ENCODE results near the gene THAP4. TPM values are rescaled to one million over a fixed set of nuclear protein-coding genes. Genes with fewer than 3 reads are reported as not detected.
"Not testable (repeated sequence)": the region's sequence is repeated elsewhere in the genome, so short reads cannot be mapped to it uniquely, and the experiment has no call there.

Gene THAP4
- total RNA-seq, 2 experiments from 2014 or later, result 32.3 to 37.4 TPM

DNA sequence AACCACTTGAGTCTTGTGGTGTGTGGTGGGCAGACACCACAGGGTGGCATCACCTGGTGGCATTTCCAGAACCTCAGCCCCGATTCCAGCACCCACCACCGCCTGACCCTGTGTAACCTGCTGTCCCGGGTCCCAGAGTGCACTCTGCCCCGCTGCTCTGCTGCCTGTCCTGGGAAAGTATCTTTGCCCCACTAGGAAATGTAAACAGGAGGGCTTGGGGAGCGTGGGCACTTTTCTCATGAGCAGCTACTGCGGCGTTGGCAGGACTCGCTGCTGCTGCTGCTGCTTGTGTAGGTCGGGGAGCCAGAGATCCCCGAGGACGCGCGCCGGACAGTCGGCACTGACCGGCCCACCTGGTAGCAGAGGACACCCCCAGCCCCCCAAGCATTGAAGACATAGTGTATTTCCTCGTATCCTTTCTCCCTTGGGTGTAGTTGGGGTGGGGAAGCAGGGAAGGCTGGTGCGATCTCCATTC lies 36.3 kb upstream of the THAP4 start:
- POLR2A ChIA-PET, result no interaction called here

DNA sequence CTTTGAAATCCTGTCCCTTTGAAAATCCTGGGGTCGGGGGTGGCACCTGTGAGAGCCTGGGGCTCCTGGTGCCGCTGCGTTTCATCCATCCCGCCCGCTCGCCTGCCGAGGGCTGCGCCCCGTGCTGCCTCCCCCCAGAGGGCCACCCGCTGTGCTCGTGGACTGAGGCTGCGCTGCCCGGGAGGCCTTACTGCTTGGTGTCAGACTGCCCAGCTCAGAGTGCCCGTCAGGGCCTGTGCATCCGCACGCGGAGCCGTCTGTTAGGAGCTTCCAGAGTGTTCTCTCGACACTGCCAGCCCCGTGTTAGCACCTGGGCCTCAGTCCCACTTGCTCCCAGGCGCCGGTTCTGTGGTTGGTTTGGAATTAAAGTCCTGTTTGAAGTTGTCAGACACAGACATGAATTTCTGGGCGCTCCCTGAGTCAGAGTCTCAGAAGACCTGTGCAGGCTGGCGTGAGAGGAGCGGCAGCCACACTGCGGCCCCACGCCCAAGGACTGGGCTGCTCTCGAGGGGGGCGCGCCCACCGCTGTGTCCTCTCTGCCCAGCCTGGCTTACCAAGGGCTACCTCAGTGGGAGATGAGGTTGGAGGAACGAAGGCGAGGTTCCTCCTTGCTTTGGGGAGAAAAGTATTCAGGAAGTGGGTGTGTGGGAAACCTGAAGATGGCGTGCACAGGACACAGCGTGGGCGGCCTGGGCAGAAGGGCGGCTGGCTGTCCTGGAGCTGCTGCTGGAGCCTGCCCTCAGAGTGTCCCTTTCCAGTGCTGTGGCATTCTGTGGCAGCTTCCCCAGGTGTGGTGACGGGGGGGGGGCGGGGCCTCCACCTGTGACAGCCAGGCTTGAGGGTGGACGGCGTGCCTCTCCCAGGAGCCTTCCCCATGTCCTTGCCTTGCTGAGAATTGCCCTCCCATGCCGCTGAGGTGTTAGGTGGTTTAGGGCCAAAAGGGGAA lies 35.6 kb upstream of the THAP4 start:
- Mint-ChIP-seq H3K36me3 (ENCODE audit: low read depth) (peaks cover 41% of the 10 kb centered on the region), H3K4me1 (ENCODE audit: low read depth) (peaks cover 19% of the 10 kb centered on the region), H3K27ac (peak overlapping the region; percentile 80), H3K4me3 (no peak overlapping the region), H3K27me3 (ENCODE audit: low read depth) (no peaks in the 10 kb centered on the region), H3K9me3 (ENCODE audit: insufficient read depth) (no peaks in the 10 kb centered on the region)
- CTCF ChIA-PET, result no interaction called here
- ATAC-seq, result no peak
- DNase-seq, result no peak
- POLR2A ChIA-PET, result no interaction called here

More for the DNA sequence above, 36.3 kb upstream of the THAP4 start:
- Mint-ChIP-seq H3K4me3 (no peak overlapping the region), H3K36me3 (ENCODE audit: low read depth) (peaks cover 42% of the 10 kb centered on the region), H3K4me1 (ENCODE audit: low read depth) (peaks cover 19% of the 10 kb centered on the region), H3K27me3 (ENCODE audit: low read depth) (no peaks in the 10 kb centered on the region), H3K27ac (peak overlapping the region; percentile 80), H3K9me3 (ENCODE audit: insufficient read depth) (no peaks in the 10 kb centered on the region)
- DNase-seq, result no peak
- CTCF ChIA-PET, result no interaction called here
- ATAC-seq, result no peak

DNA sequence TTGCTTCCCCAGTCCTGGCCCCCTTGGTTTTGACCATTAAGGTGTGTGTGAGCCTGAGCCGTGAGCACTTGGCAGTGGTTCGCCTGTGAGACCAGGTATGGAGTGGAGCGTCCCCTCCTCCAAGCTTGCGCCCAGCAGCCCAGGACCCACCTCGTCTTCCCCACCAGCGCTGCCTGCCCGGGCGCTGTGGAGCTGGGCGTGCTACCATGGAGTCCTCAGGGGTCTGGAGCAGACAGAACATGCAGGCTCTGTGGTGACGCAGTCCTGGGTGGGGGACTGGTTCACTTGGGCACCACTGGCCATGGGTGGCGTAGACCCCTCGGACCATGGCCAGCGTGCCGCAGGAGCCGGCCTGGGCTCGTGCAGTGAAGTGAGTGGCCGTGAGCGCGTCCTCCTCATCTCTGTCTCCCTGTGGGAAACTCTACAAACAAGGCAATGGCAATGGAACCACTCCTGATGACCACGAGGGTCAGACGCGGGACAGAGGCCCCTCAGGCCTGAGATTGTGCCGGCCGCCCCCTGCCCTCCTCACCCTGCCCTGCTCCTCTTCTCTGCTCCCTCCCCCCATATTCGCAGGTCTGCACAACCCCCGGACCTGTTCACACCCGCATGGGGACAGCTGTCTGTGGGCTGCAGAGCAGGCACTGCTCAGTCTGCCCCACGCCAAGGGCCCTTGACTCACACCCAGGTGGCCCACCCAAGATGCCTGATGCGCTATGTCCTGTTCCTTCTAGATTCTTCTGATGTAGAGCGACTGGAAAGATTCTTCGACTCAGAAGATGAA lies 34.7 kb upstream of the THAP4 start:
- POLR2A ChIA-PET, result interaction anchor here (0.6 kb wide), 1 partner anchor 173 kb away, joined by 3 read pairs; no protein-coding TSS in a partner anchor
- CTCF ChIA-PET, result no interaction called here
- no peak overlapping the region for H3K27ac Mint-ChIP-seq
- H3K27me3 Mint-ChIP-seq (ENCODE audit: low read depth), result no peaks in the 10 kb centered on the region
- no peaks in the 10 kb centered on the region for H3K9me3 Mint-ChIP-seq (ENCODE audit: insufficient read depth)
- H3K4me3 Mint-ChIP-seq, result no peak overlapping the region
- no peak for ATAC-seq
- DNase-seq, result no peak
- peaks cover 38% of the 10 kb centered on the region for H3K36me3 Mint-ChIP-seq (ENCODE audit: low read depth)
- H3K4me1 Mint-ChIP-seq (ENCODE audit: low read depth), result peaks cover 19% of the 10 kb centered on the region

DNA sequence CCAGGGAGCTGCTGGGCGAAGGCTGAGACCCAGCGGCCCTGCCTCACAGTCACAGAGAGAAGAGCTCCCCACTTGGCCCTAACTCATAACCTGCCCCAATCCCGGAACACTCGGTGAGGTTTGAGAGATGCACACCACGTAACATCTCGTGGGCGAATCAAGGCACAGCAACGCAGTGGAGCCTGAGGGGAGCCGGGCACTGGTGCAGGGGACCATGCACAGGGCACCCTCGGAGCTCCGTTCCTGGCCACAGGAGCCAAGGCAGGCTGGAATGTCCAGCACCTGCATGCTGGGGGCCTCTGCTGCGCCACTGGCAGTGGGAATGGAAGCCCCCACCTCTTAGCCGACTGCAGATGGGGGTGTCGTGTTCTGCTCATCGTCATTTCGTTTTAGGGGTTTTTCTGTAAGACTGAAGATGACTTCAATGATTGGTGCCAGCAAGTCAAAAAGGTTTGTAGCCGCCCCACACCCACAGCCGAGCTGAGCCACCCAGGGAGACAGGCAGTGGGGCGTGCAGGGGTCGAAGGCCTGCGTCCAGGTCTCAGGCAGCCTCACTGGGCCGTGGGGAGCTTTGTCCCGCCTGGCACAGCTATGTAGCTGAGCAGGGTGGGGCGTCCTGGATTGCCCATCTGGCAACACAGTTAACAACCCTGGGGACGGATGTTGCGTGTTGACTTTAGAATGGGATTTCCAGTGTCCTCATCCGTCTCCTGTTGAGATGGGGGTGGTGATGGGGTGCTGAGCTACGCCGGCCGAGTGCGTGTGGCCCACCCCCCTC lies 33.6 kb upstream of the THAP4 start:
- Mint-ChIP-seq H3K4me3 (no peak overlapping the region), H3K27ac (no peak overlapping the region), H3K36me3 (ENCODE audit: low read depth) (peaks cover 32% of the 10 kb centered on the region), H3K27me3 (ENCODE audit: low read depth) (no peaks in the 10 kb centered on the region), H3K4me1 (ENCODE audit: low read depth) (peaks cover 19% of the 10 kb centered on the region), H3K9me3 (ENCODE audit: insufficient read depth) (no peaks in the 10 kb centered on the region)
- ChIA-PET POLR2A (interaction anchor here (0.8 kb wide), 1 partner anchor 9 kb away, joined by 3 read pairs; no protein-coding TSS in a partner anchor), CTCF (no interaction called here)
- ATAC-seq (no peak), DNase-seq (no peak)

DNA sequence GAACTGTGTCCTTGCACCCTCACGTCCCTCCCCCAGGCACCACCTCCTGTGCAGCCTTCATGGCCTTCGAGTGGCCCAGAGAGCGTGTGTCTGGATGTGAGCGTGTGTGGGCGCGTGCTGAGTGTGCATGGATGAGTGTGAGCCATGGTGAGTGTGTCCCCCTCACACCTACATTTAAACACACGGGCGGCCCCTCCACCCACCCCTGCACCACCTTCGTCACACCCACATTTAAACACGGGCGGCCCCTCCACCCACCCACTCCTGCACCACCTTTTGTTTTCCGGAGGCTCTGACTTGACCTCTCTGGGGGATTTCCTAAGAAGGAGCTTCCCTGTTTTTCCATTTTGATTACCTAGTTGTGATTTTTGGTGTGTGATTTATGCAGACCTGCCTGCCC lies 31.9 kb upstream of the THAP4 start:
- no peak for ATAC-seq
- Mint-ChIP-seq H3K4me3 (no peak overlapping the region), H3K36me3 (ENCODE audit: low read depth) (peaks cover 25% of the 10 kb centered on the region), H3K27me3 (ENCODE audit: low read depth) (no peaks in the 10 kb centered on the region), H3K4me1 (ENCODE audit: low read depth) (peaks cover 22% of the 10 kb centered on the region), H3K9me3 (ENCODE audit: insufficient read depth) (no peaks in the 10 kb centered on the region), H3K27ac (no peak overlapping the region)
- ChIA-PET CTCF (no interaction called here), POLR2A (no interaction called here)
- DNase-seq, result no peak

DNA sequence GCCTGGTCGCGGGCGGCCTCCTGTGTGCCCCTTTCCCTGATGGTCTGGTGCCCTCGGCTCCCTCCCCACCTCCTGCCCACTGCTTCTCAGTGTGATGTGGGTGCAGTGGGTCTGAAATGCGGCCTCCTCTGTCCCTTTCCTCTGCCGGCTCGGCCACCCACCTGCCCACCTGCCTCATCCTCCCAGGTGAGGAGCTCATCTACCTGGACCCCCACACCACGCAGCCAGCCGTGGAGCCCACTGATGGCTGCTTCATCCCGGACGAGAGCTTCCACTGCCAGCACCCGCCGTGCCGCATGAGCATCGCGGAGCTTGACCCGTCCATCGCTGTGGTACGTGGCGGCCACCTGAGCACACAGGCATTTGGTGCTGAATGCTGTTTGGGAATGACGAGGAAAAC lies 31.4 kb upstream of the THAP4 start:
- Mint-ChIP-seq H3K9me3 (ENCODE audit: insufficient read depth) (no peaks in the 10 kb centered on the region), H3K36me3 (ENCODE audit: low read depth) (peaks cover 23% of the 10 kb centered on the region), H3K4me3 (no peak overlapping the region), H3K4me1 (ENCODE audit: low read depth) (peaks cover 17% of the 10 kb centered on the region), H3K27ac (no peak overlapping the region), H3K27me3 (ENCODE audit: low read depth) (no peaks in the 10 kb centered on the region)
- ATAC-seq (no peak), DNase-seq (no peak)
- ChIA-PET POLR2A (no interaction called here), CTCF (no interaction called here)

DNA sequence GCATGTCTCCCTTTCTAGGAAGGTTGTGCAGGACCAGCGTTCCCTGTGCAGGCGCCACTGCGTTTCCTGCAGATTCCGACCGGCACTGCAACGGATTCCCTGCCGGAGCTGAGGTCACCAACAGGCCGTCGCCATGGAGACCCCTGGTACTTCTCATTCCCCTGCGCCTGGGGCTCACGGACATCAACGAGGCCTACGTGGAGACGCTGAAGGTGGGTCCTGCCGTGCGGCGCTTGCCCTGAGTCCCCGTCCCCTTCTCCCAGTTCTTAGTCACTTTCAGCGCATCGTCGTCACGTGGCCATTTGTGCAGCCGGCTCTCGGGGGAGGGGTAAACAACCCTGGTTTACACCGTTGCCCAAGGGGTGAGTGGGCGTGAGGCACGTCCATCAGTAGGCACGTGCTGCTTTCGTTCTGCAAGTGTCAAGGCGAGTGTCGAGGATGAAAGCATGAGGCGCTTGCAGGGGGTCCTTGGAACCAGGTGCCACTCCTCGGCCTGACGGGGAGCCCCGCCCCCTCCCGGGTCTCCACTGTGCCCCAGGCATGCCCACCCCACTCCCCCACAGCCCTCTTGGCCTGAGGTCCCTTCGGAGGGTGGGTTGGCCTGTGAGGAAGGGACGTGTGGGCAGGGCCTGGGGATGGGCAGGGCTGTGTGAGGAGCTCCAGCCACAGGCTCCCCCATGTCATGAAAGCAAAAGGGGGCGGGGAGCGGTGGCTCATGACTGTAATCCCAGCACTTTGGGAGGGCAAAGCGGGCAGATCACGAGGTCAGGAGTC lies 29.9 kb upstream of the THAP4 start:
- H3K27me3 Mint-ChIP-seq (ENCODE audit: low read depth), result no peaks in the 10 kb centered on the region
- ATAC-seq, result no peak
- CTCF ChIA-PET, result no interaction called here
- no peaks in the 10 kb centered on the region for H3K9me3 Mint-ChIP-seq (ENCODE audit: insufficient read depth)
- no peak overlapping the region for H3K4me3 Mint-ChIP-seq
- DNase-seq, result no peak
- H3K27ac Mint-ChIP-seq, result no peak overlapping the region
- peaks cover 8% of the 10 kb centered on the region for H3K4me1 Mint-ChIP-seq (ENCODE audit: low read depth)
- H3K36me3 Mint-ChIP-seq (ENCODE audit: low read depth), result peaks cover 22% of the 10 kb centered on the region
- POLR2A ChIA-PET, result no interaction called here

DNA sequence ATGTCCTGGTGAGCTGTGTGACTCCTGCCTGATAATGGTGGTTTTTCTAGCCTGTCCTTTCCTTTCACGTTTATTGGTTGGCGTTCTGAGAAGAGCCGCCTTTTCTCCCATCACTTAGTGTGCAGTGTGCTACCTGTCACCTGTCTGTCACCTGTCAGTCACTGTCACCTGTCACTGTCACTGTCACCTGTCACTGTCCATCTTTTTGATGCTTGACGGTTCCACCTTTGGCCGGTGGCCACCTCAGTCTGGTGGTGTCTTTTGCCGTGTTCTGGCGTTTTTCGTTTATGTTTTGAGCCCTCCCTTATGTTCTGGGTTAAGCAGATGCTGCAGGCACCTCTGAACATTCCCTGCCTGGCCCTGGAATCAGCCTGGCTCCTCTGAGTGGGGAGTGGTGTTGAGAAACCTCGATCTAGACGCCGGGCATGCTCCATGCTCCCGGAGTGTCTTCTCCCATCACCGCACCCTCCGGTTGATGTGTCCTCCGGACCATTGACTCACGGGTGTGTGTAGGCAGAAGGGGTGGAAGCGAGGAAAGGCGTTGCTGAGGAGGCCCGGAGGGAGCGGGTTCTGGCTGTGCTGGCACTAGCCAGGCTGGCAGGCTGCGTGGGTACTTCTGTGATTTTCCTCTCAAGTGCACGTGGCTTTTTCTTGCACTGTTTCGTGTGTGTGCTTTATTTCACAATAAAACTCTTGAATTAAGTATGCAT lies 28.9 kb upstream of the THAP4 start:
- no peak overlapping the region for H3K27ac Mint-ChIP-seq
- no peak overlapping the region for H3K4me3 Mint-ChIP-seq
- peaks cover 19% of the 10 kb centered on the region for H3K36me3 Mint-ChIP-seq (ENCODE audit: low read depth)
- DNase-seq, result no peak
- no peak for ATAC-seq
- H3K4me1 Mint-ChIP-seq (ENCODE audit: low read depth), result peaks cover 8% of the 10 kb centered on the region
- no peaks in the 10 kb centered on the region for H3K9me3 Mint-ChIP-seq (ENCODE audit: insufficient read depth)
- POLR2A ChIA-PET, result interaction anchor here (0.7 kb wide), 1 partner anchor 50 kb away, joined by 3 read pairs; no protein-coding TSS in a partner anchor
- H3K27me3 Mint-ChIP-seq (ENCODE audit: low read depth), result no peaks in the 10 kb centered on the region
- CTCF ChIA-PET, result interaction anchor here (1.0 kb wide), 1 partner anchor 27 kb away, joined by 3 read pairs; no protein-coding TSS in a partner anchor

DNA sequence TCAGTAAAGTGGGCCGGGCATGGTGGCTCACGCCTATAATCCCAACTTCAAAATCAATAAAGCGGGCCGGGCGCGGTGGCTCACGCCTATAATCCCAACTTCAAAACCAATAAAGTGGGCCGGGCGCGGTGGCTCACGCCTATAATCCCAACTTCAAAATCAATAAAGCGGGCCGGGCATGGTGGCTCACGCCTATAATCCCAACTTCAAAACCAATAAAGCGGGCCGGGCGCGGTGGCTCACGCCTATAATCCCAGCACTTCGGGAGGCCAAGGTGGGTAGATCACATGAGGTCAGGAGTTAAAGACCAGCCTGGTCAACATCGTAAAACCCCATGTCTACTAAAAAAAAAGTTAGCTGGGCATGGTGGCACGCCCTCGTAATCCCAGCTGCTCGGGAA lies 25.8 kb upstream of the THAP4 start:
- DNase-seq; H3K27me3 Mint-ChIP-seq (ENCODE audit: low read depth); H3K27ac Mint-ChIP-seq; ATAC-seq; H3K4me3 Mint-ChIP-seq; H3K4me1 Mint-ChIP-seq (ENCODE audit: low read depth); H3K9me3 Mint-ChIP-seq (ENCODE audit: insufficient read depth); POLR2A ChIA-PET: not testable (repeated sequence)
- H3K36me3 Mint-ChIP-seq (ENCODE audit: low read depth), result peaks cover 27% of the 10 kb centered on the region
- CTCF ChIA-PET, result interaction anchor here (0.7 kb wide), 1 partner anchor 25 kb away, joined by 3 read pairs; no protein-coding TSS in a partner anchor

DNA sequence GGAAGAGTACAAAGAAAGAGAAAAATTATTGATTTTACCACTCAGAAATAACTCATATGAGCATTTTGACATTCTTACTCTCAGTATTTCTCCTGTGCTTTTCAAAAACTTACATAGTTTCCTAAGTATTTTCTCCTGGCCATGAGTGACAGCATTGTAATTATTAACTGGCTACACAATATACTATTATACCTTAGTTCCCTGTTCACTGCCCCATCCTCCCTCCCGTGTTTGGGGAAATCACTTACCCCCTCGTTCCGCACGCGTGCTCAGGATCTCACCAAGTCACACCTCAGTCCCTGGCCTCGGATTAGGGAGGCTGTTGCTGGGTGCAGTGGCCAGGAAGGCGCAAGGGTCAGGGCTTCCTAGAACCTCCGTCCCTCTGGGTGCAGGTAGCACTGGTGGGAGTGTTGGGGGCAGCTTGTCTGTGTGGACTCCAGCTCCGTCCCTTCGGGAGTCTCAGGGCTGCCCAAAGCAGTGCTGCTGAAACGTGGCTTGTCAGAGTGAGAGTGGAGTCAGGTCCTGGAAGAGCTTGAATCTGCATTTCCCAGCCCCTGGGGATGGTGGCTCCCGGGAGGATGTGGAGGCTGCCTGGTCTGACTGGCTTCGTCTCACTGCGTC lies 23.7 kb upstream of the THAP4 start:
- Mint-ChIP-seq H3K4me1 (ENCODE audit: low read depth) (peaks cover 8% of the 10 kb centered on the region), H3K27ac (no peak overlapping the region), H3K4me3 (no peak overlapping the region), H3K36me3 (ENCODE audit: low read depth) (peaks cover 28% of the 10 kb centered on the region), H3K27me3 (ENCODE audit: low read depth) (no peaks in the 10 kb centered on the region), H3K9me3 (ENCODE audit: insufficient read depth) (no peaks in the 10 kb centered on the region)
- POLR2A ChIA-PET, result no interaction called here
- CTCF ChIA-PET, result no interaction called here
- ATAC-seq (no peak), DNase-seq (no peak)
